Progenitor cell of endocrine pancreas (in vitro differentiated cells): ENCODE results near the gene DCAF4. TPM values are rescaled to one million over a fixed set of nuclear protein-coding genes. Genes with fewer than 3 reads are reported as not detected.

Source experiments
- DNase-seq: peaks from one replicate; pipeline ENCODE4 v3.0.0; 2021; ENCODE audit warnings: low spot score; ENCODE audit not compliant: unreplicated experiment
- H3K27ac Mint-ChIP-seq: 2 replicates; pipeline ENCODE4 v1.8.0; 2021; ENCODE audit warnings: mild to moderate bottlenecking, moderate library complexity, mixed read lengths
- H3K27me3 Mint-ChIP-seq: 2 replicates; pipeline ENCODE4 v1.8.0; 2021; ENCODE audit warnings: mixed read lengths
- H3K36me3 Mint-ChIP-seq: 2 replicates; pipeline ENCODE4 v1.8.0; 2022; ENCODE audit warnings: mixed read lengths; ENCODE audit not compliant: insufficient read depth
- H3K4me1 Mint-ChIP-seq: 2 replicates; pipeline ENCODE4 v1.8.0; 2021; ENCODE audit warnings: low read depth, mixed read lengths
- H3K4me3 Mint-ChIP-seq: 2 replicates; pipeline ENCODE4 v1.8.0; 2021; ENCODE audit warnings: low read depth, mild to moderate bottlenecking, moderate library complexity, mixed read lengths
- H3K9me3 Mint-ChIP-seq: 2 replicates; pipeline ENCODE4 v1.8.0; 2021; ENCODE audit warnings: low read depth, mixed read lengths
- CTCF ChIP-seq: fragments of 200-600 bp; sonication (generic); IDR thresholded peaks from one replicate; pipeline ENCODE4 v1.5.0; 2021; ENCODE audit warnings: antibody characterized with exemption, mild to moderate bottlenecking; ENCODE audit not compliant: unreplicated experiment
- total RNA-seq: library from RNA; stranded (reverse); gene quantifications from 2 replicates; pipeline ENCODE4 v1.2.1, GENCODE V29; 2021

DCAF4 gene
- total RNA-seq, 1 donor from 2014 or later, result 18.6 TPM

- Mint-ChIP-seq H3K27ac (peak overlapping the region; percentile 83), H3K36me3 (peaks cover 7% of the 10 kb centered on the region), H3K27me3 (no peaks in the 10 kb centered on the region), H3K4me1 (no peaks in the 10 kb centered on the region), H3K9me3 (no peaks in the 10 kb centered on the region), H3K4me3 (no peak overlapping the region)
- DNase-seq, result no peak
- TF ChIP-seq CTCF, result no peak
Observed at GRCh38 chr14:73007835-73008234, 81.6 kb downstream of the DCAF4 start.

GRCh38 chr14:73008501-73008900 is 82.2 kb downstream of the DCAF4 start:
- Mint-ChIP-seq H3K4me1 (no peaks in the 10 kb centered on the region), H3K9me3 (no peaks in the 10 kb centered on the region), H3K27me3 (no peaks in the 10 kb centered on the region), H3K27ac (no peak overlapping the region), H3K4me3 (no peak overlapping the region), H3K36me3 (peaks cover 8% of the 10 kb centered on the region)
- TF ChIP-seq CTCF, result no peak
- no peak for DNase-seq

Other genes with a start within 250 kb of the DCAF4 start
- 2.2 and 3.0 TPM in 2 replicates for gene DPF3, start 32.4 kb upstream of the DCAF4 start, total RNA-seq
- 30.7 and 30.9 TPM in 2 replicates for gene ZFYVE1, start 100.6 kb downstream of the DCAF4 start, total RNA-seq
- gene RBM25, start 132.1 kb downstream of the DCAF4 start, total RNA-seq, result 133 and 135 TPM in 2 replicates
- 61.7 and 62.8 TPM in 2 replicates for gene PSEN1, start 210.0 kb downstream of the DCAF4 start, total RNA-seq